Tibial nerve (tissue), 4 donors: ENCODE measurements around the gene SNRNP35.
"Not testable (repeated sequence)": the region's sequence is repeated elsewhere in the genome, so short reads cannot be mapped to it uniquely, and the experiment has no call there.

ENCODE experiments used
- CTCF ChIP-seq, 5 experiments: fragments of 200-600 bp in 3 of 5; fragments of 450-650 bp in 2 of 5; sonication (generic) in 3 of 5; IDR thresholded peaks; one replicate each; pipeline ENCODE4 v1.5.1; 2016 to 2019; ENCODE audit warnings: antibody characterized with exemption in 5 of 5, mild to moderate bottlenecking in 3 of 5, moderate library complexity in 2 of 5
- EP300 ChIP-seq, 2 donors: sonication (generic); formaldehyde crosslinking; IDR thresholded peaks; one replicate each; pipeline ENCODE4 v1.6.1; 2017; ENCODE audit warnings: antibody characterized with exemption in 2 of 2, mild to moderate bottlenecking in 1 of 2
- POLR2A ChIP-seq, 2 donors: fragments of 450-650 bp; IDR thresholded peaks; one replicate each; pipeline ENCODE4 v1.6.1; 2017; ENCODE audit warnings: antibody characterized with exemption in 2 of 2, mild to moderate bottlenecking in 2 of 2, moderate library complexity in 2 of 2

- not testable (repeated sequence) for TF ChIP-seq CTCF, POLR2A, EP300 (IDR thresholded peaks at IDR 0.05)
Measured at GRCh38 chr12:123492339-123493039, 34.5 kb downstream of the SNRNP35 start.
